EH (cell line): ENCODE data around the gene CDH5.
"Not testable (repeated sequence)": the region's sequence is repeated elsewhere in the genome, so short reads cannot be mapped to it uniquely, and the experiment has no call there.

ENCODE experiments used
- DNase-seq: peaks from one replicate; pipeline ENCODE4 v3.0.0-alpha.2; 2015; ENCODE audit warnings: low read depth

CDH5 gene

GRCh38 chr16:66439051-66439730 is 72.7 kb downstream of the CDH5 start:
- no peak for DNase-seq

GRCh38 chr16:66440271-66440802 is 73.8 kb downstream of the CDH5 start:
- no peak for DNase-seq

GRCh38 chr16:66440970-66441369 is 74.5 kb downstream of the CDH5 start:
- no peak for DNase-seq

- DNase-seq: peak; percentile 69
Observed at GRCh38 chr16:66441586-66442375, 75.3 kb downstream of the CDH5 start.

- DNase-seq: no peak
Observed at GRCh38 chr16:66442502-66443268, 76.2 kb downstream of the CDH5 start.

- no peak for DNase-seq
Observed at GRCh38 chr16:66443269-66443652, 76.8 kb downstream of the CDH5 start.

- DNase-seq: no peak
Observed at GRCh38 chr16:66444049-66444481, 77.6 kb downstream of the CDH5 start.

- DNase-seq: no peak
Observed at GRCh38 chr16:66446737-66447136, 80.2 kb downstream of the CDH5 start.

GRCh38 chr16:66447491-66447890 is 81.0 kb downstream of the CDH5 start:
- DNase-seq: no peak

- no peak for DNase-seq
Observed at GRCh38 chr16:66451548-66451947, 85.1 kb downstream of the CDH5 start.

GRCh38 chr16:66453230-66453629 is 86.7 kb downstream of the CDH5 start:
- not testable (repeated sequence) for DNase-seq
